SK-N-SH treated with all-trans-retinoic acid at 6 μM for 48 hours (cell line): ENCODE results near the gene HOXD1.

ENCODE experiments used
- ARNTL ChIP-seq: fragments of 450-650 bp; formaldehyde crosslinking; IDR thresholded peaks from 2 replicates; pipeline ENCODE4 v1.5.0; 2020; ENCODE audit warnings: low read depth, mild to moderate bottlenecking, moderate library complexity, borderline replicate concordance
- RARB ChIP-seq: fragments of 250-450 bp; sonication (Bioruptor Pico); IDR thresholded peaks from 2 replicates; pipeline ENCODE4 v1.8.0; 2021; ENCODE audit warnings: mild to moderate bottlenecking, moderate library complexity
- TCF4 ChIP-seq: fragments of 250-450 bp; sonication (Bioruptor Pico); IDR thresholded peaks from 2 replicates; pipeline ENCODE4 v1.8.0; 2021; ENCODE audit warnings: mild to moderate bottlenecking, moderate library complexity, borderline replicate concordance
- ZC3H10 ChIP-seq: fragments of 250-450 bp; sonication (Bioruptor Pico); IDR thresholded peaks from 2 replicates; pipeline ENCODE4 v1.5.1; 2021; ENCODE audit warnings: mild to moderate bottlenecking, moderate library complexity
- ZFP3 ChIP-seq: fragments of 250-450 bp; sonication (Bioruptor Pico); IDR thresholded peaks from 2 replicates; pipeline ENCODE4 v1.5.0; 2020; ENCODE audit warnings: mild to moderate bottlenecking, moderate library complexity
- ZFP30 ChIP-seq: fragments of 450-650 bp; formaldehyde crosslinking; IDR thresholded peaks from 2 replicates; pipeline ENCODE4 v1.5.0; 2022; ENCODE audit warnings: mild to moderate bottlenecking, moderate library complexity
- ZNF565 ChIP-seq: fragments of 450-650 bp; formaldehyde crosslinking; conservative IDR thresholded peaks from 2 replicates; pipeline ENCODE4 v1.5.0; 2020; ENCODE audit warnings: low read depth, mild to moderate bottlenecking, moderate library complexity
- ZNF70 ChIP-seq: fragments of 450-650 bp; formaldehyde crosslinking; IDR thresholded peaks from 2 replicates; pipeline ENCODE4 v1.5.0; 2020; ENCODE audit warnings: mild to moderate bottlenecking, moderate library complexity
- ZNF8 ChIP-seq: fragments of 450-650 bp; formaldehyde crosslinking; IDR thresholded peaks from 2 replicates; pipeline ENCODE4 v1.5.0; 2020; ENCODE audit warnings: mild to moderate bottlenecking, moderate library complexity
- TF ChIP-seq, protein P1 (sequence below): fragments of 250-450 bp; sonication (Bioruptor Pico); IDR thresholded peaks from 2 replicates; pipeline ENCODE4 v1.5.1; 2020; ENCODE audit warnings: low read depth, mild to moderate bottlenecking, moderate library complexity
- TF ChIP-seq, protein P2 (sequence below): fragments of 250-450 bp; sonication (Bioruptor Pico); IDR thresholded peaks from 2 replicates; pipeline ENCODE4 v1.8.0; 2021; ENCODE audit warnings: low read depth, mild to moderate bottlenecking, moderate library complexity, borderline replicate concordance
- TF ChIP-seq, protein P3 (sequence below): fragments of 250-450 bp; sonication (Bioruptor Pico); IDR thresholded peaks from 2 replicates; pipeline ENCODE4 v1.8.0; 2020; ENCODE audit warnings: mild to moderate bottlenecking, moderate library complexity, borderline replicate concordance

DNA sequence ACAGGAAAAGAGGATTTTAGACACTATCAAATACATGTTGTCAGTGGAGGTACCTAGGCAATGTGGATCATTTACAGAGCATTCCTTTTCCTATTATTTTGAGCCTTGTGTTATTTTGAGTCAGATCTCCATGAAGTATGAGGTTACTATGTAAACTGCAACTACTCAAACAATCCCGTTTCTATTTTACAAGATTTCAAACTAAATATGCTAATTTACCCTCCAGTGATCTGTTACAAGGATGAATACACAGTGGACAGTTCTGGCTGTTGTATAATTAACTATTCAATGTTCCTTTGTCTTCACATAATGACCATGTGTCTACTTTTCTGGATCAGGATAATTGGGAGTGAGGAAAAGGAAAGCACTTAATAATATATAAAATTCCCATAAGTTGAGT lies 4.6 kb downstream of the HOXD1 start:
- TF ChIP-seq, protein P1, sequence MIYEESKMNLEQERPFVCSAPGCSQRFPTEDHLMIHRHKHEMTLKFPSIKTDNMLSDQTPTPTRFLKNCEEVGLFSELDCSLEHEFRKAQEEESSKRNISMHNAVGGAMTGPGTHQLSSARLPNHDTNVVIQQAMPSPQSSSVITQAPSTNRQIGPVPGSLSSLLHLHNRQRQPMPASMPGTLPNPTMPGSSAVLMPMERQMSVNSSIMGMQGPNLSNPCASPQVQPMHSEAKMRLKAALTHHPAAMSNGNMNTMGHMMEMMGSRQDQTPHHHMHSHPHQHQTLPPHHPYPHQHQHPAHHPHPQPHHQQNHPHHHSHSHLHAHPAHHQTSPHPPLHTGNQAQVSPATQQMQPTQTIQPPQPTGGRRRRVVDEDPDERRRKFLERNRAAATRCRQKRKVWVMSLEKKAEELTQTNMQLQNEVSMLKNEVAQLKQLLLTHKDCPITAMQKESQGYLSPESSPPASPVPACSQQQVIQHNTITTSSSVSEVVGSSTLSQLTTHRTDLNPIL (CRISPR knock-in tag) = no peak
- TF ChIP-seq ZNF8 (CRISPR knock-in tag) = no peak
- no peak for TF ChIP-seq ZC3H10
- no peak for TF ChIP-seq RARB (CRISPR knock-in tag)
- no peak for TF ChIP-seq ARNTL (CRISPR knock-in tag)
- no peak for TF ChIP-seq ZFP30 (CRISPR knock-in tag)
- TF ChIP-seq TCF4 (CRISPR knock-in tag) = no peak
- TF ChIP-seq, protein P2, sequence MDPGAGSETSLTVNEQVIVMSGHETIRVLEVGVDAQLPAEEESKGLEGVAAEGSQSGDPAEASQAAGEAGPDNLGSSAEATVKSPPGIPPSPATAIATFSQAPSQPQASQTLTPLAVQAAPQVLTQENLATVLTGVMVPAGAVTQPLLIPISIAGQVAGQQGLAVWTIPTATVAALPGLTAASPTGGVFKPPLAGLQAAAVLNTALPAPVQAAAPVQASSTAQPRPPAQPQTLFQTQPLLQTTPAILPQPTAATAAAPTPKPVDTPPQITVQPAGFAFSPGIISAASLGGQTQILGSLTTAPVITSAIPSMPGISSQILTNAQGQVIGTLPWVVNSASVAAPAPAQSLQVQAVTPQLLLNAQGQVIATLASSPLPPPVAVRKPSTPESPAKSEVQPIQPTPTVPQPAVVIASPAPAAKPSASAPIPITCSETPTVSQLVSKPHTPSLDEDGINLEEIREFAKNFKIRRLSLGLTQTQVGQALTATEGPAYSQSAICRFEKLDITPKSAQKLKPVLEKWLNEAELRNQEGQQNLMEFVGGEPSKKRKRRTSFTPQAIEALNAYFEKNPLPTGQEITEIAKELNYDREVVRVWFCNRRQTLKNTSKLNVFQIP (CRISPR knock-in tag) = no peak
- TF ChIP-seq ZNF70 = no peak
- TF ChIP-seq ZFP3 (CRISPR knock-in tag) = no peak
- no peak for TF ChIP-seq ZNF565
- TF ChIP-seq, protein P3, sequence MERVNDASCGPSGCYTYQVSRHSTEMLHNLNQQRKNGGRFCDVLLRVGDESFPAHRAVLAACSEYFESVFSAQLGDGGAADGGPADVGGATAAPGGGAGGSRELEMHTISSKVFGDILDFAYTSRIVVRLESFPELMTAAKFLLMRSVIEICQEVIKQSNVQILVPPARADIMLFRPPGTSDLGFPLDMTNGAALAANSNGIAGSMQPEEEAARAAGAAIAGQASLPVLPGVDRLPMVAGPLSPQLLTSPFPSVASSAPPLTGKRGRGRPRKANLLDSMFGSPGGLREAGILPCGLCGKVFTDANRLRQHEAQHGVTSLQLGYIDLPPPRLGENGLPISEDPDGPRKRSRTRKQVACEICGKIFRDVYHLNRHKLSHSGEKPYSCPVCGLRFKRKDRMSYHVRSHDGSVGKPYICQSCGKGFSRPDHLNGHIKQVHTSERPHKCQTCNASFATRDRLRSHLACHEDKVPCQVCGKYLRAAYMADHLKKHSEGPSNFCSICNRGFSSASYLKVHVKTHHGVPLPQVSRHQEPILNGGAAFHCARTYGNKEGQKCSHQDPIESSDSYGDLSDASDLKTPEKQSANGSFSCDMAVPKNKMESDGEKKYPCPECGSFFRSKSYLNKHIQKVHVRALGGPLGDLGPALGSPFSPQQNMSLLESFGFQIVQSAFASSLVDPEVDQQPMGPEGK = no peak
